ENCODE results near the gene CABLES2. TPM values are rescaled to one million over a fixed set of nuclear protein-coding genes. Genes with fewer than 3 reads are reported as not detected.

Gene CABLES2
- total and polyA plus RNA-seq, 10 of the 15 experiments (the other 5 are each of a cell fraction or from before 2014, with no cell fraction given) = 2.2 to 14.9 (median 5.3) TPM

DNA sequence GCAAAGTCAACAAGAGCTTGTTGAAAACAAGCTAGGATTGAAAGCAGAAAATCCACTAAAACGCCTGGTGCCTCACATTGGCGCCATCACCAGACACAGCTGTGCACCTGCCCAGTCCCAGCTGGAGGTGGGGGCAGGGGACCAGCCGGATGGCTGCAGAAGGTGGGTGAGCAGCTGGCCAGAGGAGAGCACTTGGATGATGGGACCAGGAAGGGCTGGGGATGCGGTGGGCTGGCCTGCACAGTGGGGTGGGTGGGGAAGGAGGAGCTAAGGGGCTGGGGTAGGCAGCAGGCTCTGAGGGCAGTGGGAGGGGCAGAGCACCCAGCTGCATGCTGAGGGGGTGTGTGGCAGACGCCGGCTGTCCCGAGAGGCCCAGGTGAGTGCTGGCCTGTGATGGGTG, 7.1 kb downstream of the CABLES2 start:
- no peaks in the 10 kb centered on the region for H3K4me1 ChIP-seq (ENCODE audit: control insufficient read depth, insufficient read depth, low read length)
- H3K9me3 ChIP-seq (replicated peaks; ENCODE audit: control insufficient read depth, insufficient read depth, low read length) = no peaks in the 10 kb centered on the region; the same call in 2 of the 3 replicates
- no peak; the same call in 2 of the 3 replicates for ATAC-seq
- H3K4me2 ChIP-seq (ENCODE audit: control insufficient read depth, insufficient read depth) = no peak overlapping the region
- no peak for FAIRE-seq
- no peaks in the 10 kb centered on the region; the same call in 1 of the 2 replicates for H4K20me1 ChIP-seq (ENCODE audit: control insufficient read depth, insufficient read depth)
- SMC1A ChIA-PET (ENCODE audit: uncharacterized antibody, unreplicated experiment) = interaction anchor here (1.0 kb wide), 1 partner anchor 99 kb away, joined by 3 read pairs; no protein-coding TSS in a partner anchor
- 76% methylated on average over 6 of the region's 7 CpGs for WGBS (ENCODE audit: insufficient coverage, insufficient replicate concordance, low lambda C conversion rate, missing lambda C conversion rate)
- RAD21 ChIA-PET (ENCODE audit: unreplicated experiment) = no interaction called here
- H3K27me3 ChIP-seq (replicated peaks in 1 of 2; ENCODE audit: control insufficient read depth in 2 of 2, insufficient read depth in 2 of 2, low read length in 1 of 2) = no peaks in the 10 kb centered on the region
- no peak for DNase-seq (ENCODE audit: low read depth, low spot score)
- POLR2A ChIA-PET = no interaction called here
- no TSS peak for BruUV-seq (replicated peaks)
- H3K4me3 ChIP-seq = no peak overlapping the region
- no peak overlapping the region for H3K9ac ChIP-seq (ENCODE audit: control insufficient read depth, insufficient read depth, low read length)
- peaks cover 0 to 5% of the 10 kb centered on the region in 2 experiments; a peak in 2 of 4 replicates for H3K36me3 ChIP-seq (ENCODE audit: control insufficient read depth in 2 of 2, insufficient read depth in 2 of 2, low read length in 1 of 2)
- intact Hi-C loops (cut with micrococcal nuclease; ENCODE audit: unreplicated experiment) = no loop called here
- peaks cover 2% of the 10 kb centered on the region for H3K79me2 ChIP-seq (ENCODE audit: control insufficient read depth, insufficient read depth, low read length)
- in situ Hi-C loops (cut with MboI) = no loop called here
- no peak overlapping the region for H2AFZ ChIP-seq (ENCODE audit: control insufficient read depth, low read depth, low read length)
- no peak overlapping the region for H3K27ac ChIP-seq (ENCODE audit: control insufficient read depth, insufficient read depth)
- CTCF ChIA-PET = interaction anchor here (0.7 to 1.5 kb wide), 2 partner anchors 10 to 99 kb away, joined by 3 to 5 read pairs; no protein-coding TSS in a partner anchor
- TF ChIP-seq MEF2B (IDR thresholded peaks at IDR 0.05; ENCODE audit: partially characterized antibody, poor library complexity, severe bottlenecking) (no peak), SMC3 (IDR thresholded peaks at IDR 0.05; ENCODE audit: borderline replicate concordance, low read length) (no peak), SUZ12 (IDR thresholded peaks at IDR 0.05; ENCODE audit: unreplicated experiment) (no peak), SIX5 (IDR thresholded peaks at IDR 0.05; ENCODE audit: low read depth, low read length, severe bottlenecking) (no peak), PAX5 (IDR thresholded peaks at IDR 0.05; ENCODE audit: borderline replicate concordance, low read depth, low read length) (no peak), RELA (IDR thresholded peaks at IDR 0.05; ENCODE audit: borderline replicate concordance, partially characterized antibody) (no peak), BHLHE40 (IDR thresholded peaks at IDR 0.05; ENCODE audit: borderline replicate concordance in 1 of 2, low read depth in 2 of 2, low read length in 1 of 2) (no peak), NR2C2 (IDR thresholded peaks at IDR 0.05; ENCODE audit: borderline replicate concordance, control insufficient read depth, insufficient read length, low read depth) (no peak)
- TF ChIP-seq, protein P1, sequence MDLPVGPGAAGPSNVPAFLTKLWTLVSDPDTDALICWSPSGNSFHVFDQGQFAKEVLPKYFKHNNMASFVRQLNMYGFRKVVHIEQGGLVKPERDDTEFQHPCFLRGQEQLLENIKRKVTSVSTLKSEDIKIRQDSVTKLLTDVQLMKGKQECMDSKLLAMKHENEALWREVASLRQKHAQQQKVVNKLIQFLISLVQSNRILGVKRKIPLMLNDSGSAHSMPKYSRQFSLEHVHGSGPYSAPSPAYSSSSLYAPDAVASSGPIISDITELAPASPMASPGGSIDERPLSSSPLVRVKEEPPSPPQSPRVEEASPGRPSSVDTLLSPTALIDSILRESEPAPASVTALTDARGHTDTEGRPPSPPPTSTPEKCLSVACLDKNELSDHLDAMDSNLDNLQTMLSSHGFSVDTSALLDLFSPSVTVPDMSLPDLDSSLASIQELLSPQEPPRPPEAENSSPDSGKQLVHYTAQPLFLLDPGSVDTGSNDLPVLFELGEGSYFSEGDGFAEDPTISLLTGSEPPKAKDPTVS (IDR thresholded peaks at IDR 0.05; ENCODE audit: low read depth, low read length) = no peak
- TF ChIP-seq, protein P2, sequence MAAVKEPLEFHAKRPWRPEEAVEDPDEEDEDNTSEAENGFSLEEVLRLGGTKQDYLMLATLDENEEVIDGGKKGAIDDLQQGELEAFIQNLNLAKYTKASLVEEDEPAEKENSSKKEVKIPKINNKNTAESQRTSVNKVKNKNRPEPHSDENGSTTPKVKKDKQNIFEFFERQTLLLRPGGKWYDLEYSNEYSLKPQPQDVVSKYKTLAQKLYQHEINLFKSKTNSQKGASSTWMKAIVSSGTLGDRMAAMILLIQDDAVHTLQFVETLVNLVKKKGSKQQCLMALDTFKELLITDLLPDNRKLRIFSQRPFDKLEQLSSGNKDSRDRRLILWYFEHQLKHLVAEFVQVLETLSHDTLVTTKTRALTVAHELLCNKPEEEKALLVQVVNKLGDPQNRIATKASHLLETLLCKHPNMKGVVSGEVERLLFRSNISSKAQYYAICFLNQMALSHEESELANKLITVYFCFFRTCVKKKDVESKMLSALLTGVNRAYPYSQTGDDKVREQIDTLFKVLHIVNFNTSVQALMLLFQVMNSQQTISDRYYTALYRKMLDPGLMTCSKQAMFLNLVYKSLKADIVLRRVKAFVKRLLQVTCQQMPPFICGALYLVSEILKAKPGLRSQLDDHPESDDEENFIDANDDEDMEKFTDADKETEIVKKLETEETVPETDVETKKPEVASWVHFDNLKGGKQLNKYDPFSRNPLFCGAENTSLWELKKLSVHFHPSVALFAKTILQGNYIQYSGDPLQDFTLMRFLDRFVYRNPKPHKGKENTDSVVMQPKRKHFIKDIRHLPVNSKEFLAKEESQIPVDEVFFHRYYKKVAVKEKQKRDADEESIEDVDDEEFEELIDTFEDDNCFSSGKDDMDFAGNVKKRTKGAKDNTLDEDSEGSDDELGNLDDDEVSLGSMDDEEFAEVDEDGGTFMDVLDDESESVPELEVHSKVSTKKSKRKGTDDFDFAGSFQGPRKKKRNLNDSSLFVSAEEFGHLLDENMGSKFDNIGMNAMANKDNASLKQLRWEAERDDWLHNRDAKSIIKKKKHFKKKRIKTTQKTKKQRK (IDR thresholded peaks at IDR 0.05; ENCODE audit: low read depth, low read length) = no peak
